GM13977 (cell line): ENCODE measurements around the gene SULF2.

Experiments used
- DNase-seq: peaks from one replicate; pipeline ENCODE4 v3.0.0; 2012; ENCODE audit warnings: low spot score
- CTCF ChIP-seq: IDR thresholded peaks from 2 replicates; pipeline ENCODE4 v1.5.1; 2012; ENCODE audit warnings: mild to moderate bottlenecking, control low read depth; ENCODE audit not compliant: insufficient read depth; ENCODE audit errors: extremely low read depth, missing control alignments
- in situ Hi-C: fragments of 300-500 bp; cut with MboI; formaldehyde crosslinking; loops from one replicate; pipeline ENCODE4 v1.12.0; 2022; ENCODE audit warnings: low sequenced_read_pairs, low pct_unique_long_range_greater_than_20kb, mixed read lengths, inconsistent platforms; ENCODE audit not compliant: unreplicated experiment

Gene SULF2

DNA sequence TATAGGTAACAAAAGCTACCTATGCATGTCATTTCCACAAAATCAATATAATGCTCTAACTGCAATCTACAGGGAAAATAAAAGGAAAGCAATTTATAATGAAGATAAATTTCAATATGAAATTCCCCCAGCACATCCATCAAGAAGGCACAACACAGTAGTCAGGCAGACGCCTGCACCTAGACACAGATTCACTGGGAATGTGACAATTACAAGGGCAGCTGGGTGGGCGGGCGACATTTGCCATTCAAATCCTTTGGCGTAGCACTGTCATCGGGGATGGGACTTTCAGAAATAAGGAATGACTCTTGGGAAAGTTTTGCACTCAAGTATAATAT, 60.4 kb downstream of the SULF2 start:
- TF ChIP-seq CTCF: no peak
- no peak for DNase-seq
- in situ Hi-C loops: loop anchor here (25.0 kb wide), 1 partner anchor 887 kb away; no protein-coding TSS in a partner anchor

DNA sequence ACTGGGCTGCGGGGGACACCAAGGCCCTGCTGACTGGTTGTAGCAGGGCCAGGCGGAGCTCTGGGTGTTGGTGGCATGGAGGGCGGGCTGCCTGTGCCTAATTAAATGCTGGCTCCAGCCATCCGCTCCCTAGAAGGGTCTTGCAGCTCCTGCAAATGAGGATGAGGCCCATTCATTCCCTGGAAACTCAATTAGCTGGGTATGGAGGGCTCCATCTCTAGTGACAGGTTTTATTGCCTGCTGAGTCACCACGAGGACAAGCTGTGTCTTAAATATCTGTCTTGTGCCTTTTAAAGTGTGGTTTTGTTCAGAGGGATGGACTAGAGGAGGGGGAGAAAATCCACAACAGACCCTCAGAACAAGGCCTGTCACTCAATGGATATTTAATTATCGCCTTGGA, 60.9 kb downstream of the SULF2 start:
- in situ Hi-C loops: loop anchor here (25.0 kb wide), 1 partner anchor 888 kb away; no protein-coding TSS in a partner anchor
- DNase-seq: no peak
- TF ChIP-seq CTCF: no peak

DNA sequence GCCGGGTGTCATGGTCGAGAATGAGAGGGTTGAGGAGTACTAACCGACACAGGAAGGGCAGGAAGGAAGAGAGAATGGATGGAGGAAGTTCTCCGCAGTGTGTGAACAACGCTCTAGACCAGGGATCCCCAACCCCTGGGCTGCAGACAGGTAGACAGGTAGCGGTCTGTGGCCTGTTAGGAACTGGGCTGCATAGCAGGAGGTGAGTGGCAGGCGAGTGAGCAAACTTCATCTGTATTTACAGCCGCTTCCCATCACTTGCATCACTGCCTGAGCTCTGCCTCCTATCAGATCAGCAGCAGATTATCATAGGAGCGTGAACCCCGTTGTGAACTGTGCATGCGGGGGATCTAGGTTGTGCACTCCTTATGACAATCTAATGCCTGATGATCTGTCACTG, 62.0 kb downstream of the SULF2 start:
- no peak for TF ChIP-seq CTCF
- in situ Hi-C loops: loop anchor here (25.0 kb wide), 1 partner anchor 889 kb away; no protein-coding TSS in a partner anchor
- DNase-seq: no peak

DNA sequence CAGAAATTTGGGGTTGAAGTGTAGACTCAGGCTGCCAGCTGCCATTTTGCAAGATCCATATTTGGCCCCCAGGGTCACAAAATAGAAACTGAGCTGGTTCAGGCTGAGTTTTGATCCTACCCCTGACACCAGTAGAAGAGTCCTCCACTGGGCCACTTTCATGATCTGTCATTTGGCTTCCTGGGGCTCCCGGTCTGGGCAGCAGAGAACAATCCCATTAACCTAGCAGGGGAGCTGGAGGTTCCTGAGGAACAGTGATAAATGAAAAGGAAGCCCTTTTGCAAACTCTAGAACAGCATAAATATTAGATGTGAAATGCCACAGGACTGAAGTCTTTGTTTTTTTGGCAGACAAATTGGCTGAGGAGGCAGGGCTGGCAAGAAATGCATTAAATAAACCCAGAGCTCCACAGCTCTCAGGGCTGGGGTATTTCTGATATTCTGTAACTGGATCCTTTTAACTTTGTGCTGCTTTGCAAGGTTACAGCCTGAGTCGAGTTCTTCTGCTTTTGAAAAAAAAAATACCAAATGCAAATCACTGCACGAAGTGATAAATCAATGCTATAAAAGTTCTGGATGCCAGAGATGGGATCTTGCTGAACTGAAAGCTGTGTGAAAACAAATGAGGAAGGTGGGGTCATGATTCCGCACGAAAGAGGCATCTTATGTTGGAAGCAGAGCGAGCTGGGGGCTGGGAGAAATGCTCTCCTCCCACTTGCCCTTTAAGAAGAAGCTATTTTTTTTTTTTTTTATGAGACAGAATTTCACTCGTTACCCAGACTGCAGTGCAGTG, 64.4 kb downstream of the SULF2 start:
- TF ChIP-seq CTCF: no peak
- in situ Hi-C loops: loop anchor here (25.0 kb wide), 1 partner anchor 891 kb away; no protein-coding TSS in a partner anchor
- no peak for DNase-seq

DNA sequence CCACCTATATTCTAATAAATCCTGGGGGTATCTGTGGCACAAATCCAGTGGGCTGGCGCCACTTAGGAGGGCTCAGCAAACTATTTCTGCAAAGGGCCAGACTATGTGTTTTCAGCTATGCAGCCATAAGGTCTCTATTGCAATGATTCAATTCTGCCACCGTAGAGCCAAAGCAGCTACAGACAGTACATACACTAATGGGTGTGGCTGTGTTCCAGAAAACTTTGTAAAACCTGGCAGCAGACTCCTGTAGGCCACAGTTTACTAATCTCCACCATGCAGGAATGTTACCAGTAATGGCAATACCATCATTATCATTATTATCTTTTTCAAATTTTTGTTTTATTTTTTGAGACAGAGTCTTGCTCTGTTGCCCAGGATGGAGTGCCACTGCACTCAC, 65.7 kb downstream of the SULF2 start:
- in situ Hi-C loops: loop anchor here (25.0 kb wide), 1 partner anchor 893 kb away; no protein-coding TSS in a partner anchor
- DNase-seq: no peak
- TF ChIP-seq CTCF: no peak

DNA sequence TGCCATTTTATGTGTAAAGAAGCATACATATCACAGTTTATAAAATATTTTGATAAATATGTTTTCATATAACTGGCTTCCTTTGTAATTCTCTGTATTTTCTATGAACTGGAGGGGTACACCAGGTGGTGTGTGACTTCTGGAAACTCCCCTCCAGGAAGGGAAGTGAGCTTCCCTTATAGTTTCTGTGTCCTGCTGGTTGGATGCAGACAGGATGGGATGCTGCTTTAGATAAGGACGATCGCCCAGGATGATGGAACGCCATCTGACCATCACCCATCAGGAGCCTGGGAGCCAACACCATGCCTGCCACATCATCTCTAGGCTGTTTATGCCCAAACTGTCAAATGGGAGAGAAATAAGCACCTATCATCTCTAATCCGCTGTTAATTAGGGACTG, 66.1 kb downstream of the SULF2 start:
- no peak for TF ChIP-seq CTCF
- in situ Hi-C loops: loop anchor here (25.0 kb wide), 1 partner anchor 893 kb away; no protein-coding TSS in a partner anchor
- DNase-seq: no peak
